HG03354 (cell line): ENCODE measurements around the gene UBFD1.
"Not testable (repeated sequence)": the region's sequence is repeated elsewhere in the genome, so short reads cannot be mapped to it uniquely, and the experiment has no call there.

Experiments
- ATAC-seq: cut with Tn5 transposase; IDR thresholded peaks from one replicate; pipeline ENCODE4 v1.9.1; 2021; ENCODE audit warnings: mild to moderate bottlenecking; ENCODE audit not compliant: unreplicated experiment, poor library complexity, severe bottlenecking

UBFD1 gene, protein sequence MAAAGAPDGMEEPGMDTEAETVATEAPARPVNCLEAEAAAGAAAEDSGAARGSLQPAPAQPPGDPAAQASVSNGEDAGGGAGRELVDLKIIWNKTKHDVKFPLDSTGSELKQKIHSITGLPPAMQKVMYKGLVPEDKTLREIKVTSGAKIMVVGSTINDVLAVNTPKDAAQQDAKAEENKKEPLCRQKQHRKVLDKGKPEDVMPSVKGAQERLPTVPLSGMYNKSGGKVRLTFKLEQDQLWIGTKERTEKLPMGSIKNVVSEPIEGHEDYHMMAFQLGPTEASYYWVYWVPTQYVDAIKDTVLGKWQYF

DNA sequence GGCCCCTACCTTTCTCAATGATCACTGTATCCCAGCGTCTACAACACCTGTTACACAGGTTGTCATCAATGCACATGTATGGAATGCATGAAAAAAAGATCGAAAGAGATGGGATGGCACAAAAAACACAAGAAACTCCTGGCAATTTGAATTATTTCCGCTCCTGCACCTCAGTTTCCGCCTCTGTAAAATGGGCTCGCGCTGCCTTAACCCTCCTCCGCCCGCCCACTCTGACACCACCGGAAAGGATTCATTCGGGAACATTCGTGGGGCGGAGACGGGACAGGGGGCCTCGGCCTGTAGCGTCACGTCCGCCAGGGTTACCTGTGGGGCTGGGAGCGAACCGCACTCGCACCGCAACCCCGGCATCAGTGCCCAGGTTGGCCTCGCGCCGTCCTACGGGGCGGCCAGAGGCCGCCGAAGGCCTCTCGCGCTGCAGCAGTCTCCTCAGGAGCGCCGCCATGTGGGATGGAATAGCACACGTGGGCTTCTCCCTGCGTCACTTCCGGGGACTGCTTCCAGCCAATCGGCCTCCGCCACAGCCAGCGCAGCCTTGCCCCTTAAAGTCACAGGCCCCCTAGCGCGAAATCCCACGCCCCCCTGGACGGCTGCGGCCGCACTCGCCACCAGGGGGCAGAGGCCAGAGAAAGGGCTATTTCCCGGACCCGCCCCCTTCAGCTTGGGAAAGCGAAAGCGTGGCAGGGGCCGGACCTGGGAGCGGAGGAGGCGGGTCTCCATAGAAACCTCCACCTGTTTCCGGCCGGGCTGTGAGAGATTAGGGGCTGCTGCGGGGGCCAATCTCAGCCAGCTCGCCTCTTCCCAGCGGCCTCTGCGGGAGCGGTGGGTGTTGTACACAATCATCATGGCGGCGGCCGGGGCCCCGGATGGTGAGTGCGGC lies at the start of gene UBFD1, which contains the start of gene EARS2:
TSS of gene UBFD1 (plus strand) at position 847 of the 898 bp plus-strand sequence. CDS start at position 863, 16 bp downstream.
TSS of gene EARS2 (minus strand) at position 470 of the 898 bp plus-strand sequence. CDS start at position 463, 7 bp downstream.
- peak; percentile 92 for ATAC-seq

DNA sequence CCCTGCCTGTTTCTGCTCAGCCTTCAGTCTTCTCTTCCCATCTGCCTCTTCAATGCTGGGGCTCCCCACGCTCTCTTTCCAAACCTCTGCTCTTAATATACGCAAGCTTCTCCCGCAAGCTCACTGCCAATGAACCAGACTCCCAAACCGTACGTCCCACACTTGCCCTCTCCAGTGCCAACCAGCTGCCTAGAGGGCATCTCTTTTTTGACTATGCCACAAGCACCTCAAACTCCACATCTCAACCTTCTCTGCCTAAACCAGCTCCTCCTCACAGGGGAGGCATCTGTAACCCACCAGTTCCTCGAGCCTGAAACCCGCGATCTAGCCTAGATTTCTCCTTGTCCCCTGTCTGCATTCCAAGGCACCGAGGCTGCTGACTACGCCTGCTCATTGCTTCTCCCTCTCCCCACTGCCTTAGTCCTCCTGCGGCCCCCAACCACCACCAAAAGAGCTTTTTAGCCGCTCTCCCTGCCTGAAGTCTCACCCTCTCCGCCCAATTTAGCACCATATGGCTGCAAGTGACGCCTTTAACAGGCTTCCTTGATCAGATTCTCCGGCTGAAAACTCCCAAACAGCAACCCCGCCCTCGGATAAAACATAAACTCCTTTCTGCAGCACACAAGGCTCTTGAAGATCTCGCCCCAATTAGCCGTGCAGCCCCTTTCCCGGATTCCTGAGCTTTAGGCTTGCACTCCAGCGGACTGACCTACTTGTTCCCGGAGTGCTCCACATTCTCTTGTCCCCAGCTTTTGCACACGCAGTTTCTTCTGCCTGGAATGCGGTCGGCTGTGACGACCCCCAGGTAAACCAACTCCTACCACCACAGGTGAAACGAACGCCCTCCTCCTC lies 48.7 kb upstream of the UBFD1 start:
- no peak for ATAC-seq

DNA sequence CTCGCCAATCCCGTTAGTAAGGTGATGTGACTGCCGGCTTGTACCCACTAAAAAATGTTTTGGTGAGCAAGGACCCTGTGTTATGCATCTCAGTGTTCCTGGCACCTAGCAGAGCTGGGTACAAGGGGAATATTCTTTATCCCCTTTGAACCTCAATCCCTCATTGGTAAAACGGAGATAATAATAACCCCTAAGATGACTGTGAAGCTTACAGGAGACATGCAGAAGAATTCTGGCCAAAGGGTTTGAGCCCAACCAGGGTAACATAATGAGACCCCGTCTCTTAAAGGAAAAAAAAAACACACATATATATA lies 48.1 kb upstream of the UBFD1 start:
- no peak for ATAC-seq

DNA sequence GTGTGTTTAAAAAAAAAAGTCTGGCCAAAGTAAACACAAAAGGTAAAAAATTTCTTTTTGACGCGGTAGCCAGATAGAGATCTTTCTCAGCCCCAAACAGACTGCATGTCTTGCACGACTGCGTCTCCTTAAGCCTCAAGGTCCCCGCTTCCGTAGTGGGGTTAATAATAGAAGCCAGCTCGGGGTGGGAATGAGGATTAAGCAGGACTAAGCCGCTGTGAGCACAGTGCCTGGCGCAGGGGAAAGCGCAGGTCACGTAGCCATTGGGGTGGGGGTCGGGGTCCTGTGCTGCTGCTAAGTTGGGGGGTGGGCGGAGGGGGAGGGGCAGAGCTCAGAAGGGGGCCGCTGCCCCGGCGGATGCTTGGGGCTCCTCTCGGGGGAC lies 47.8 kb upstream of the UBFD1 start:
- peak; percentile 6 for ATAC-seq

DNA sequence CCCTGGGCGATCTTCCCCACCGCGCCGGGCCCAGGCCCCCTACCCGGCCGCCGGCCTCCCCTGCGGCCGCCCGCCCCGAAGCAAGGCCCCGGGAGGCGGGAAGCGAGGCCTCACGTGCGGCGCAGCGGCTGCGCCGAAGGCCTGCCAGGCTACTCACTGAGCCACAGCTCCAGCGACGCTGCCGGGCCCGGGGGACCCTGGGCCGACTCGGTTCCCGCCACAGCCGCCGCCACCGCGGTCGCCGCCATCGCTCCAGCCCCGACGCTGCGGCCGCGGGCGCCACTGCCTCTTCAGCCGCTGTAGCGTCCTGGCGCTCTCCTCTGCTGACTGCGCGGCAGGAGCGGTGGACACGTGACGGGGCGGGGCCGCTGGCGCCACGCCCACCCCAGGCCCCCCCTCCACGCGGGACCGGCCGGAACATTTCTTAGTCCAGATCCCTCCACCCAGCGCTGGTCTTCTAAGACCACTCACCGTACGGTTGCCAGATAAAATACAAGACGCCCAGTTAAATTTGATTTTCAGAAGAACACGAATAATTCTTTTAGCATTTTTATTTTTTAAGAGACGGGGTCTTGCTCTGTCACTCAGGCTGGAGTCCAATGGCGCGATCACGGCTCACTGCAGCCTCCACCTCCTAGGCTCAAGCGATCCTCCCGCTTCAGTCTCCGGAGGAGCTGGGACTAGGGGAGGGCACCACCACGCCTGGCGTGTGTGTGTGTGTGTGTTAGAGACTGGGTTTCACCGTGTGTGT lies 47.2 kb upstream of the UBFD1 start, which contains the start of gene GGA2:
TSS of gene GGA2 (minus strand) at position 331 of the 751 bp plus-strand sequence. CDS start at position 248, 83 bp downstream.
- peak; percentile 82 for ATAC-seq

DNA sequence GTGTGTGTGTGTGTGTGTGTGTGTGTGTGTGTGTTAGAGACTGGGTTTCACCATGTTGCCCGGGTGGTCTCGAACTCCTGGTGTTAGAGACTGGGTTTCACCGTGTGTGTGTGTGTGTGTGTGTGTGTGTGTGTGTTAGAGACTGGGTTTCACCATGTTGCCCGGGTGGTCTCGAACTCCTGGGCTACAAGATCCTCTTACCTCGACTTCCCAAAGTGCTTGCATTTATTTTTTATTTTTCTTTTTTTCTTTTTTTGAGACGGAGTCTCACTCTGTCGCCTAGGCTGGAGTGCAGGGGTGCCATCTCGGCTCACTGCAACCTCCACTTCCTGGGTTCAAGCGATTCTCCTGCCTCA lies 46.6 kb upstream of the UBFD1 start:
- ATAC-seq = not testable (repeated sequence)

DNA sequence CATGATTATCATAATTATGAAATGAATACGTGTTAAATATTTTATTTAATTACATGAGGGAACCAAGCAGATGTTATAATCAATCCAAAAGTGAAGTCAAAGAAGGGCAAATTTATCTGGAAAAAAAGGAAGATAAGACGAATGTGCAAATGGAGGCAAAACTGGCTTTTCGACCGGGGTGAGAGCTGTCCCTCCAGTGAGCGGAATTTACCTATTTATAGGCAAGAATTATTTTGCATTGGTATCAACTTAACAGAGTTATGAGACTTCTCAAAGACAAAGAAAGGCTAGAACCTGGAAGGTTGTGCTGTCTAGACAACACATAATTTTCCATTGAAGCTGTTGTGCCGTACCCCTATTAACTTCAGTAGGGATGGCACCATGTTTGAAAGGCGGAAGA lies 45.8 kb upstream of the UBFD1 start:
- no peak for ATAC-seq

DNA sequence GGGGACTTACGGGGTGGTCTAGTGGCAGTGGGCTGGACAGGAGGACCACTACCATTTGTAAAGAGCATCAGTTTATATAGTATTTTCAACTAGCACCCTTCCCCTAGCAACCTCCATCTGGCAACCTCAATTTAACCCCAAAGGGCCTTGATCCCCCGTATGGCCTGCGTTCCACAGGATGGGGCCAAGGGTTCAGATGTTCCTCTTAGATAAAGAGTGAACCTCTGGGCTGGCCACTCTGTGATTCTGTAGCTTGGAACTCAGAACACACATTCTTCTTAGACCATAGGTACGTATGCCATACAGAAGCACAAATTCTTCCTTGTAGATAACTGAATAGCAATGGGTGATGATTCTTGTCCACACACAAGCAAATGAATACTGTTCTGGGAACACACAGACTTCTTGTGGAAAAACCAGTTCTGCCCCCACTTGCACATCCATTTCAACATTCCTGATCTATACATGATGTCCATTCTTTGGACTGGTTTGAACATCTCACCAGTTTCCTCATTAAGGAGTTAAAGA lies 45.3 kb upstream of the UBFD1 start:
- no peak for ATAC-seq

DNA sequence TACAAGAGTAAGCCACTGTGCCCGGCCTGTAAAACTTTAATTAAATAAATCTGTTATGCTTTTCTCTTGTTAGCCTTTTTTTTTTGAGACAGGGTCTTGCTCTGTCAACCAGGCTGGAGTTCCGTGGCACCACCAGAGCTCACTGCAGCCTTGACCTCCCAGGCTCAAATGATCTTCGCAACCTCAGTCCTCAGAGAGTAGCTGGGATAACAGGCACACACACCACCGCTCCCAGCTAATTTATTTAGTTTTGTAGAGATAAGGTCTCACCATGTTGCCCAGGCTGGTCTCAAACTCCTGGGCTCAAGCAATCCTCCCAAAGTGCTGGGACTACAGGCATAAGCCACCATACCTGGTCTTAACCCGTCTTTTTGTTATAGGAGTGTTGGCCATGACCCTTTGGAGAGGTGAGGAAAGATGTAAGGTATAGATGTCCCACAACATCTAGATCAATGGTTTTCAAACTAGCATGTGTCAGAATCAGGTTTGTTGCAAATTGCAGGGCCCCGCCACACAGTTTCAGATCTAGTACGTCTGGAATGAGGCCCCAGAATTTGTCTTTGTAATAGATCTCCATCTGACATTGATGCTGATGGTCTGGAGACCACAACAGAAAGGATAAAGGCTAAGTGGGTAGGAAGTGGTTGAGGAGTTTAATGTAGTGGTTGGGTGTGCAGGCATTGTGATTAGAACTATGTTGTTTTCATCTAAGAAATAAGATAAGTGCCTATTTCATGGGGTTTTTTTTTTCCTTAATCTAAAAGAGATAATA lies 43.0 kb upstream of the UBFD1 start:
- ATAC-seq = no peak

DNA sequence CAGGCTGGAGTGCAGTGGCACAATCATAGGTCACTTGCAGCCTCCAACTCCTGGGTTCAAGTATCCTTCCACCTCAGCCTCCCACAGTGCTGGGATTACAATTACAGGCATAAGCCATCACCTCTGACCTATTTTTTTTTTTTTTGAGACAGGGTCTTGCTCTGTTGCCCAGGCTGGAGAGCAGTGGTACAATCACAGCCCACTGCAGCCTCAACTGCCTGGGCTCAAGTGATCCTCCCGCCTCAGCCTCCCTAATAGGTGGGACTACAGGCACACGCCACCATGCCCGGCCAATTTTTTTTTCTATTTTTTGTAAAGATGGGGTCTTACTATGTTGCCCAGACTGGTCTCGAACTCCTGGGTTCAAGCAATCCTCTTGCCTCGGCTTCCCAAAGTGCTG lies 41.6 kb upstream of the UBFD1 start:
- no peak for ATAC-seq

DNA sequence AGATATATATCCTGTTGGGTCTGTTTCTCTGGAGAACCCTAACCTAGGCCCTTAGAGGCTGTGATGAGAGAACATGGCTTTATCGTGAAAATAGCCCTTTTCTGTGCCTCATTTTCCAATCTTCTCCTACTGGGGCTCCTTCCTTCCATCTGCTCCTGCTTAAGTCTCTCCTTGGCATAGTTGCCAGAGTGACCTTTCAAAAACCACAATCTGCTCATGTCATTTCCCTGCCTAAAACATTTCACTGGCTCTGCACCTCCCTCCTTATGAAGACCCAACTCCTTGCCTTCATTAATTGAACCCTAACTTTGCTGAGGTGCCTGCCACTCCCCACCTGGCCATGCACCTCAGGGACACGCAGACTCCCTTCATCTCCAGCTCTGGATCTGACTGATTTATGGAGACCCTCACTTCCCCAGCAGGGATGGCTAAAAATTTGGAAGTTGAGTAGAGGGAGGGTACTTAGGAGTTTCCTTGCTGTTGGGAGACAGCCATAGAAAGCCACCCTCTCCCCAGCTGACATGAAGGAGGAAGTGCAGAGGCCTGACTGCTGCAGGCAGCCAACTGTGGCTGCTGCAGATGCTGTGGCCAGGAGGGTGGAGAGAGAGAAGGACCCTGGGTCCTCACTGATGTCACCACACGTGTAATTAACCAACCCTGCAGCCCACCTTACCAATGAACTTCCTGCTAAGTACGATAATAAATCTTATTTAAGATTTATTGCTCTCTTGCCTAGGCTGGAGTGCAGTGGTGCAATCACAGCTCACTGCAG lies 41.0 kb upstream of the UBFD1 start:
- ATAC-seq = no peak

DNA sequence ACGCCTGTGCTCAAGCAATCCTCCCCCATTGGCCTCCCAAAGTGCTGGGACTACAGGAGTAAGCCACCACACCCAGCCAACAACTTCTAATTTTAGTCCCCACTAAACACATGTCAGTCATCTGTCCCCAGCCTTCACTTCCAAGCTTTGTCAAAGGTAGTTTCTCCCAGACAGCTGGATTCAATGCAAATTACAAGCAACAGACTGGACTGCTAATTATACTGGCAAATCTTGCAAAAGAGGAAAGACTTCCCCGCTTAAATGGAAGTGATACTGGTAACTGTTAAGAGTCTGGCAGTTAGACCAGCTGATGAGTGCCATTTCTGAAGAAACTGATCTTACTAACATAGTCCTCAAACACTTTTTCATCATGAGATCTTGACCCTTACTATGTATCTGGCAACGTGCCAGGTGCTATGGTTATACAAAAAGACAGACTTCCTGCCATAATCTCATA lies 39.1 kb upstream of the UBFD1 start:
- peak; percentile 79 for ATAC-seq

DNA sequence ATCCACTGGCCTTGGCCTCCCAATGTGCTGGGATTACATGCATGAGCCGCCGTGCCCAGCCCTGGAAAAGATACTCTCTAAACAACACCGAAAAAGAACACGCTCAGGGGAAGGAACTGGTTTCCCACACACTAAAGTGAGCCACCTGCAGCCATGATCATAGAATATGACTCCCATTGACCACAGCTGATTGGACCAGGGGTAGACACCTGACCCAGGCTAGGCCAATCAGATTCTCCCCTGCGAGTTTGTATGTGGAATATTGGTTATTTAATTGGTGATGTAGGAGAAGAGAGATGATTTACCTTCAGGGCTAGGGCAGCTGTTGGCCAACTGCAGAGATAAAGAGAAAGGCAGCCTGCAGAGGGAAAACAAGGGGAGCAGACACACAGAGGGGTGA lies 38.2 kb upstream of the UBFD1 start:
- ATAC-seq = no peak

DNA sequence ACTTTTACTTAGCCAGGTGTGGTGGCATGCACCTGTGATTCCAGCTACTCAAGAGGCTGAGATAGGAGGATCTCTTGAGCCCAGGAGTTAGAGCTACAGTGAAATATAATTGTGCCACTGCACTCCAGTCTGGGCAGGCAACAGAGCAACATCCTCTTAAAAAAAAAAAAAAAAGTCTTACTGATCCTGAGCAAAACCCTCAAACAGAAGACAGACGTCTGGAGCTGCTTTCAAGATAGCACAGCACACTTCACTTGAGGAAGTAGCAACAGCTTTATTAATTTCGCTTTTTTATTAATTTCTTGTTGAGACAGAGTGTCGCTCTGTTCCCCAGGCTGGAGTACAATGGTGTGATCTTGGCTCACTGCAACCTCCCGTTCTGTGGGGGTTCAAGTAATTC lies 37.0 kb upstream of the UBFD1 start:
- ATAC-seq = no peak

DNA sequence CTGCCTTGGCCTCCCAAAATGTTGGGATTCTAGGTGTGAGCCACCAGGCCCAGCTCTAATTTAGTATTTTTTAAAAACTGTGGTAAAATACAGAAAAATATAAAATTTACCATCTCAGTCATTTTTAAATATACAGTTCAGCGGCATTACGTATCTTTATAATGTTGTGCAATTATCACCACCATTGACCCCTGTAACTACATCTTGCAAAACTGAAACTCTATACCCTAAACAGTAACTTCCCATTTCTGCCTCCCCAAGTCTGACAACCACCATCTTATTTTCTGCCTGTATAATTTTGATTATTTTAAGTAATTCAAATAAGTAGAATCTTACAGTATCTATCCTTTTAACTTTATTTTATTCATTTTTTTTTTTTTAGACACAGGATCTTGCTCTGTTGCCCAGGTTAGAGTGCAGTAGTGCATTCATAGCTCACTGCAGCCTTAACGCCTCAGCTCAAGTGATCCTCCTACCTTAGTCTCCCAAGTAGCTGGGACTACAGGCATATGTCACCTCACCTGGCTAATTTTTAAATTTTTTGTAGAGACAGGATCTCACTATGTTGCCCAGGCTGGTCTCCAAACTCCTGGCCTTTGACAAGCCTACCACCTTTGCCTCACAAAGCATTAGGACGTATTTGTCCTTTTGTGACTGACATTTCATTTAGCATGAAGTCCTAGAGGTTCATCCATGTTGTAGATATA lies 36.3 kb upstream of the UBFD1 start:
- ATAC-seq = no peak

DNA sequence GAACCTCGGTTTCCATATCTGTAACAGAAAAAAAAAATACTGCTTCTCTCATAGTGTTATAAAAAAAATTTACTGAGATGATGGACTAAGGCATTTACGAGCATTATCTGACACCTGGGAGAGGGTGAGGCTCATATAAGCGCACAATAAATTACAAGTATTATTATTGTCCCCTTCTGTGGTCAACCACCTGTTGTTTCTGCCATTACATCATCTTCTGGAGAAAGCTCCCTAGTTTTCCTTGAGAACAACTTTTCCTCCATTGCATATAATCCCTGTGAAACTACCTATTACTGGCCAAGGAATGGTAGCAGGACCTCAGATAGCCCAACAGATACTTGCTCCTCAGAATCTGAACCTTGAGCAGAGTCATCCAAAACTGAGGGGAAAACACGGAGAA lies 35.6 kb upstream of the UBFD1 start:
- ATAC-seq = no peak

DNA sequence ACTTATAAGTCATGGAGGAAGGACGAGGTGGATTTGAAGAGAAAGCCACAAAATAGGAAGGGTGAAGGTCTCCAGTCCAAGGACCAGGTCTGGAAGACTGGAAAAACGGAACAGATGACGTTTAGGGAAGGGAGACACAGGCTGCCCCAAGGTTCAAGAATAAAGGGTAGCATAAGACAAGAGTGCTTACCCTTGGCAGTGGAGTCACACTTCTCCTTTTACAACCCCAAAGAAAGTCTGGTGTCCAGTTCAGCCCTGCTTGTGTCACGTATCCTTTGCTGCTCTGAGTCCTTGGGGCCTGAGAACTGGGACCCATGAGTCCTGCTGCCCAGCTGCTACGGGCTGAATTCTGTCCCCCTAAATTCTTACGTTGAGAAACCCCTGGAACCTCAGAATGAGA lies 34.2 kb upstream of the UBFD1 start:
- ATAC-seq = no peak
